H9 (cell line): ENCODE measurements around the gene SERPINB10. TPM values are rescaled to one million over a fixed set of nuclear protein-coding genes. Genes with fewer than 3 reads are reported as not detected.

Experiments used
- DNase-seq: peaks from one replicate; pipeline ENCODE4 v3.0.0-alpha.2; 2017
- H2AFZ ChIP-seq: one replicate; pipeline ENCODE4 v1.6.1; 2013; ENCODE audit warnings: mild to moderate bottlenecking, low read length, control low read depth, moderate library complexity
- H2AK5ac ChIP-seq: 2 replicates; pipeline ENCODE4 v1.6.1; 2013; ENCODE audit warnings: low read length, control low read depth, mixed read lengths; ENCODE audit not compliant: insufficient read length
- H2BK120ac ChIP-seq: one replicate; pipeline ENCODE4 v1.6.1; 2013; ENCODE audit warnings: low read depth, mild to moderate bottlenecking, low read length, control low read depth, inconsistent platforms; ENCODE audit not compliant: poor library complexity, severe bottlenecking
- H2BK12ac ChIP-seq: 2 replicates; pipeline ENCODE4 v1.6.1; 2013; ENCODE audit warnings: low read length, control low read depth, mixed read lengths, low read depth; ENCODE audit not compliant: insufficient read length
- H2BK15ac ChIP-seq: 2 replicates; pipeline ENCODE4 v1.6.1; 2013; ENCODE audit warnings: low read depth, low read length, control low read depth
- H2BK20ac ChIP-seq: one replicate; pipeline ENCODE4 v1.6.1; 2013; ENCODE audit warnings: low read depth, mild to moderate bottlenecking, low read length, control low read depth, inconsistent platforms; ENCODE audit not compliant: poor library complexity, severe bottlenecking
- H2BK5ac ChIP-seq: 2 replicates; pipeline ENCODE4 v1.6.1; 2013; ENCODE audit warnings: low read length, control low read depth, mixed read lengths; ENCODE audit not compliant: insufficient read length
- H3K14ac ChIP-seq: 2 replicates; pipeline ENCODE4 v1.6.1; 2013; ENCODE audit warnings: low read length, control low read depth; ENCODE audit not compliant: insufficient read depth
- H3K18ac ChIP-seq: 2 replicates; pipeline ENCODE4 v1.6.1; 2013; ENCODE audit warnings: low read depth, mild to moderate bottlenecking, mixed read lengths, low read length, control low read depth; ENCODE audit not compliant: insufficient read length
- H3K23ac ChIP-seq: 2 replicates; pipeline ENCODE4 v1.6.1; 2013; ENCODE audit warnings: low read length, control low read depth, mixed read lengths, low read depth; ENCODE audit not compliant: insufficient read length
- H3K23me2 ChIP-seq: 2 replicates; pipeline ENCODE4 v1.6.1; 2013; ENCODE audit warnings: low read depth, mild to moderate bottlenecking, mixed read lengths, low read length, control low read depth; ENCODE audit not compliant: insufficient read length, poor library complexity, severe bottlenecking
- H3K27ac ChIP-seq: 2 replicates; pipeline ENCODE4 v1.5.1; 2013; ENCODE audit warnings: low read length, control low read depth, mixed read lengths, low read depth; ENCODE audit not compliant: insufficient read length
- H3K27me3 ChIP-seq: 2 replicates; pipeline ENCODE4 v1.6.1; 2013; ENCODE audit warnings: low read length, control low read depth, inconsistent platforms; ENCODE audit not compliant: insufficient read depth
- H3K4ac ChIP-seq: 2 replicates; pipeline ENCODE4 v1.6.1; 2013; ENCODE audit warnings: low read depth, mild to moderate bottlenecking, control low read depth, inconsistent platforms, low read length, moderate library complexity
- H3K4me1 ChIP-seq: 2 replicates; pipeline ENCODE4 v1.6.1; 2013; ENCODE audit warnings: low read length, control low read depth, inconsistent platforms; ENCODE audit not compliant: insufficient read depth
- H3K4me2 ChIP-seq: 2 replicates; pipeline ENCODE4 v1.6.1; 2013; ENCODE audit warnings: low read length, control low read depth, mixed read lengths; ENCODE audit not compliant: insufficient read length, insufficient read depth
- H3K56ac ChIP-seq: 2 replicates; pipeline ENCODE4 v1.6.1; 2013; ENCODE audit warnings: low read depth, mild to moderate bottlenecking, mixed read lengths, low read length, control low read depth; ENCODE audit not compliant: insufficient read length
- H3K79me1 ChIP-seq: 2 replicates; pipeline ENCODE4 v1.6.1; 2013; ENCODE audit warnings: low read depth, mild to moderate bottlenecking, moderate library complexity, low read length, control low read depth, inconsistent platforms; ENCODE audit not compliant: insufficient read depth, poor library complexity, severe bottlenecking
- H3K79me2 ChIP-seq: 2 replicates; pipeline ENCODE4 v1.6.1; 2013; ENCODE audit warnings: low read length, control low read depth, inconsistent platforms; ENCODE audit not compliant: insufficient read depth
- H3K9ac ChIP-seq: 2 replicates; pipeline ENCODE4 v1.6.1; 2013; ENCODE audit warnings: low read length, control low read depth, mixed read lengths; ENCODE audit not compliant: insufficient read length; ENCODE audit errors: extremely low read depth
- H3K9me3 ChIP-seq: one replicate; pipeline ENCODE4 v1.6.1; 2013; ENCODE audit warnings: low read depth, low read length, inconsistent platforms; ENCODE audit not compliant: control insufficient read depth
- H3T11ph ChIP-seq: one replicate; pipeline ENCODE4 v1.6.1; 2013; ENCODE audit warnings: mild to moderate bottlenecking, low read length, control low read depth, inconsistent platforms
- H4K20me1 ChIP-seq: one replicate; pipeline ENCODE4 v1.6.1; 2013; ENCODE audit not compliant: control insufficient read depth, insufficient read length, insufficient read depth
- H4K5ac ChIP-seq: 2 replicates; pipeline ENCODE4 v1.6.1; 2013; ENCODE audit warnings: low read depth, mild to moderate bottlenecking, mixed read lengths, low read length, control low read depth; ENCODE audit not compliant: insufficient read length
- H4K8ac ChIP-seq: replicated peaks from 2 replicates; pipeline ENCODE4 v1.6.1; 2013; ENCODE audit warnings: low read length, control low read depth, mixed read lengths, low read depth; ENCODE audit not compliant: insufficient read length
- H4K91ac ChIP-seq: 2 replicates; pipeline ENCODE4 v1.6.1; 2013; ENCODE audit warnings: low read depth, mild to moderate bottlenecking, moderate library complexity, mixed read lengths, low read length, control low read depth; ENCODE audit not compliant: insufficient read length
- H3K27ac Mint-ChIP-seq, 3 experiments: 2 replicates in 2 of 3; 3 replicates in 1 of 3; pipeline ENCODE4 v1.8.0; 2020 to 2021; ENCODE audit warnings: mixed read lengths in 3 of 3, mild to moderate bottlenecking in 1 of 3, moderate library complexity in 1 of 3
- H3K27me3 Mint-ChIP-seq: 2 replicates; pipeline ENCODE4 v1.8.0; 2021; ENCODE audit warnings: low read depth, mild to moderate bottlenecking, moderate library complexity, mixed read lengths
- H3K36me3 Mint-ChIP-seq, 3 experiments: 2 replicates in 2 of 3; 3 replicates in 1 of 3; pipeline ENCODE4 v1.8.0; 2020 to 2021; ENCODE audit warnings: low read depth in 3 of 3, mixed read lengths in 3 of 3; ENCODE audit not compliant: insufficient read depth in 1 of 3
- H3K4me1 Mint-ChIP-seq, 2 experiments: 2 replicates each; pipeline ENCODE4 v1.8.0; 2020; ENCODE audit warnings: mixed read lengths in 2 of 2
- H3K4me3 Mint-ChIP-seq, 2 experiments: 2 replicates in 1 of 2; 3 replicates in 1 of 2; pipeline ENCODE4 v1.8.0; 2020 to 2021; ENCODE audit warnings: mild to moderate bottlenecking in 2 of 2, mixed read lengths in 2 of 2, moderate library complexity in 1 of 2
- H3K9me3 Mint-ChIP-seq, 2 experiments: 2 replicates in 1 of 2; 3 replicates in 1 of 2; pipeline ENCODE4 v1.8.0; 2020; ENCODE audit warnings: mild to moderate bottlenecking in 2 of 2, mixed read lengths in 2 of 2, moderate library complexity in 1 of 2
- CTCF ChIP-seq: fragments of 200-600 bp; sonication (generic); conservative IDR thresholded peaks from 3 replicates; pipeline ENCODE4 v1.8.0; 2021; ENCODE audit warnings: antibody characterized with exemption, mild to moderate bottlenecking
- WGBS: extraction: QIAGEN DNeasy Blood & Tissue Kit; methylation state at CpG from one replicate; pipeline ENCODE4 v1.1.7; 2013; ENCODE audit warnings: missing lambda C conversion rate, low lambda C conversion rate, mixed read lengths; ENCODE audit not compliant: insufficient read length; ENCODE audit errors: extremely low coverage; 5-methylcytosine and 5-hydroxymethylcytosine counted together
- total RNA-seq: library from RNA; stranded (reverse); gene quantifications from 2 replicates; pipeline ENCODE4 v1.2.1, GENCODE V29; 2021

Gene SERPINB10
- total RNA-seq, 1 experiment from 2014 or later, result not detected

GRCh38 chr18:63882333-63883141 lies 25.2 kb upstream of the SERPINB10 start:
- no peak overlapping the region for H3K18ac ChIP-seq
- H4K91ac ChIP-seq, result no peak overlapping the region
- H3K56ac ChIP-seq, result no peak overlapping the region
- H3K23me2 ChIP-seq, result no peaks in the 10 kb centered on the region
- H3K14ac ChIP-seq, result no peak overlapping the region
- H4K5ac ChIP-seq, result no peak overlapping the region
- no peak overlapping the region for H2AK5ac ChIP-seq
- Mint-ChIP-seq H3K9me3 (no peaks in the 10 kb centered on the region), H3K4me3 (no peak overlapping the region), H3K27ac (no peak overlapping the region), H3K4me1 (no peaks in the 10 kb centered on the region), H3K36me3 (no peaks in the 10 kb centered on the region), H3K27me3 (no peaks in the 10 kb centered on the region)
- no peak overlapping the region for H2BK12ac ChIP-seq
- H2BK120ac ChIP-seq, result no peak overlapping the region
- H4K8ac ChIP-seq, result no peak overlapping the region
- H3K4ac ChIP-seq, result no peak overlapping the region
- H3K27ac ChIP-seq, result no peak overlapping the region
- H2BK15ac ChIP-seq, result no peak overlapping the region
- no CpG with 5 or more reads among the region's 8 CpGs for WGBS
- H4K20me1 ChIP-seq, result no peaks in the 10 kb centered on the region
- no peaks in the 10 kb centered on the region for H3K79me2 ChIP-seq
- TF ChIP-seq CTCF, result no peak
- no peaks in the 10 kb centered on the region for H3K79me1 ChIP-seq
- no peak for DNase-seq
- H2BK5ac ChIP-seq, result no peak overlapping the region
- no peak overlapping the region for H2AFZ ChIP-seq
- no peaks in the 10 kb centered on the region for H3K27me3 ChIP-seq
- H3K9me3 ChIP-seq, result no peaks in the 10 kb centered on the region
- no peak overlapping the region for H3K9ac ChIP-seq
- H3K4me1 ChIP-seq, result no peaks in the 10 kb centered on the region
- no peak overlapping the region for H3K23ac ChIP-seq
- H3K4me2 ChIP-seq, result no peak overlapping the region
- H3T11ph ChIP-seq, result no peak overlapping the region
- no peak overlapping the region for H2BK20ac ChIP-seq
